ENCODE data around the gene SLC16A12.

GRCh38 chr10:89471110-89471809 is 64.1 kb downstream of the SLC16A12 start:
- TF ChIP-seq CTCF (IDR thresholded peaks at IDR 0.05) (no peak), POLR2A (IDR thresholded peaks at IDR 0.05) (no peak)
